Left lobe of liver (tissue), 2 donors: ENCODE results near the gene INAFM2. TPM values are rescaled to one million over a fixed set of nuclear protein-coding genes. Genes with fewer than 3 reads are reported as not detected.

ENCODE experiments used
- ATAC-seq: fragments of 200-7000 bp; cut with Tn5 transposase; one replicate; pipeline ENCODE4 v1.9.1; 2020; ENCODE audit warnings: mild to moderate bottlenecking, moderate library complexity
- DNase-seq: peaks from one replicate; pipeline ENCODE4 v3.0.0-alpha.2; 2020; ENCODE audit warnings: low spot score
- total RNA-seq: library from RNA; stranded (reverse); gene quantifications from one replicate; pipeline ENCODE4 v1.2.1, GENCODE V29; 2021
- donor health status: DM: no; HTN: no; CAD: no; lungs with moderate emphysema.
- donor health status: DM: no; HTN: yes; CAD: no.

INAFM2 gene
- total RNA-seq: 7.7 TPM

- DNase-seq: peak; percentile 90
- ATAC-seq: peak; percentile 91
Observed at GRCh38 chr15:40323239-40323952, at the start of gene INAFM2. Gene INAFM2, plus strand, starts transcription at chr15:40323692. Its CDS starts 364 bp downstream, at chr15:40324056.

GRCh38 chr15:40274350-40275274 is 48.9 kb upstream of the INAFM2 start:
- DNase-seq (peak; percentile 83), ATAC-seq (peak; percentile 86)

- DNase-seq: no peak
- ATAC-seq: no peak
Observed at GRCh38 chr15:40275523-40275922, 48.0 kb upstream of the INAFM2 start.

GRCh38 chr15:40275954-40276353 is 47.5 kb upstream of the INAFM2 start:
- DNase-seq: no peak
- no peak for ATAC-seq

- ATAC-seq (no peak), DNase-seq (no peak)
Observed at GRCh38 chr15:40276927-40277326, 46.6 kb upstream of the INAFM2 start.

GRCh38 chr15:40277471-40277870 is 46.0 kb upstream of the INAFM2 start:
- DNase-seq (no peak), ATAC-seq (no peak)

- no peak for DNase-seq
- ATAC-seq: no peak
Observed at GRCh38 chr15:40278026-40278425, 45.5 kb upstream of the INAFM2 start.

GRCh38 chr15:40279437-40280141 is 43.9 kb upstream of the INAFM2 start:
- DNase-seq: peak; percentile 75
- peak; percentile 71 for ATAC-seq

GRCh38 chr15:40280260-40281056 is 43.0 kb upstream of the INAFM2 start:
- no peak for DNase-seq
- no peak for ATAC-seq

- ATAC-seq (no peak), DNase-seq (no peak)
Observed at GRCh38 chr15:40281057-40281800, 42.3 kb upstream of the INAFM2 start.

- no peak for DNase-seq
- ATAC-seq: no peak
Observed at GRCh38 chr15:40281801-40282146, 41.7 kb upstream of the INAFM2 start.

- peak; percentile 86 for ATAC-seq
Observed at GRCh38 chr15:40282147-40282868, 41.2 kb upstream of the INAFM2 start.

GRCh38 chr15:40282869-40283614 is 40.5 kb upstream of the INAFM2 start, which contains the start of gene ANKRD63:
Gene ANKRD63, minus strand, starts transcription at chr15:40283064. Its CDS starts 478 bp downstream, at chr15:40282586.
- no peak for DNase-seq

More at GRCh38 chr15:40282147-40282868, 41.2 kb upstream of the INAFM2 start:
- peak; percentile 83 for DNase-seq

GRCh38 chr15:40283615-40284300 is 39.7 kb upstream of the INAFM2 start:
- ATAC-seq: no peak
- no peak for DNase-seq

More at GRCh38 chr15:40282869-40283614, 40.5 kb upstream of the INAFM2 start, which contains the start of gene ANKRD63:
- peak; percentile 4 for ATAC-seq

- DNase-seq: no peak
- ATAC-seq: no peak
Observed at GRCh38 chr15:40285151-40285550, 38.3 kb upstream of the INAFM2 start.

- DNase-seq (no peak), ATAC-seq (no peak)
Observed at GRCh38 chr15:40285554-40286011, 37.9 kb upstream of the INAFM2 start.

GRCh38 chr15:40286061-40286532 is 37.4 kb upstream of the INAFM2 start:
- DNase-seq: no peak
- ATAC-seq: no peak
